Left ventricle myocardium superior (tissue), 1 donor: ENCODE results near the gene ZXDC. TPM values are rescaled to one million over a fixed set of nuclear protein-coding genes. Genes with fewer than 3 reads are reported as not detected.

ENCODE experiments used
- ATAC-seq: fragments of 200-7000 bp; cut with Tn5 transposase; one replicate; pipeline ENCODE4 v1.9.1; 2020; ENCODE audit warnings: mild to moderate bottlenecking, moderate library complexity
- DNase-seq: peaks from one replicate; pipeline ENCODE4 v3.0.0-alpha.2; 2020
- intact Hi-C: fragments of 100-400 bp; cut with micrococcal nuclease; formaldehyde crosslinking; loops from one replicate; pipeline ENCODE4 v1.11.0; 2022
- total RNA-seq: library from RNA; stranded (reverse); fragmentation: NEBNext Ultra II Directional; extraction: Animal tissue kit (Norgen Biotek cat#: 25700); gene quantifications from one replicate; pipeline ENCODE4 v1.2.1, GENCODE V29; 2021
- donor health status: DM: no; HTN: yes; CAD: no; lungs with severe emphysema.

ZXDC gene
- total RNA-seq, 1 donor from 2014 or later: 17.9 TPM

DNA sequence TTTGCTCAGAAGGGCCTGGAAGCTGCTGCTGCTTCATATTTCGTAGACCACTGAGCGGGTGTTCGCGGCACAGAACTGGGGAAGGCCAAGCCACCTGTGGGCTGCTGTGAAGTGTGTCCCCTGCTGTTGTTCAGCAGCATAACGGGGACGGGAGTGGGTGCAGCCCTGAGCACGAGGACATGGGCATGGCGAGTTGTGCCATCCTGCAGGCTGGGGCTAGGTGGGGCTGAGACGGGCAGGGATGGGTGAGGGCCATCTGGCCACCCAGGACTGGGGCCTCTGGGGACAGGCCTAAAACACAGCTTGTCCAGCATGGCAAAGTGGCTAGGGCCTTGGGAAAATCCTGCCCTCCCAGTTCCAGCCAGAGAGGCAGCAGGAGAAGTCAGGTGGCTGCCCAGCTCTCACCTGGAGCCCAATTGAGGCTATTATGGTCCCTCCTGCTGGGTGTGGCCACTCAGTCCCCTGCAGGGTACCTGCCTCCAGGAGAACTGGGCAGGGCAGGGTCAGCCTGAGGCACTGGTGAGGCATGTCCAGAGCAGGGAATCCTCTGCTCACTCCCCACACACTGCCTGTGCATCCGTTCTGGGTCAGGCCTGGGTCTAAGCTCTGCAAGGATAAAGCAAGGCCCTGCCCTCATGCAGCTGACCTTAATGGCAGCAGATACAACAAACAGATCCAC lies 51.5 kb downstream of the ZXDC start:
- no peak for DNase-seq
- no peak for ATAC-seq
- intact Hi-C loops: no loop called here

- intact Hi-C loops: no loop called here
- DNase-seq (no peak), ATAC-seq (no peak)
Observed at GRCh38 chr3:126423191-126424038, 52.3 kb downstream of the ZXDC start.

GRCh38 chr3:126422571-126423091 lies 53.1 kb downstream of the ZXDC start:
- DNase-seq (no peak), ATAC-seq (no peak)
- intact Hi-C loops: no loop called here

DNA sequence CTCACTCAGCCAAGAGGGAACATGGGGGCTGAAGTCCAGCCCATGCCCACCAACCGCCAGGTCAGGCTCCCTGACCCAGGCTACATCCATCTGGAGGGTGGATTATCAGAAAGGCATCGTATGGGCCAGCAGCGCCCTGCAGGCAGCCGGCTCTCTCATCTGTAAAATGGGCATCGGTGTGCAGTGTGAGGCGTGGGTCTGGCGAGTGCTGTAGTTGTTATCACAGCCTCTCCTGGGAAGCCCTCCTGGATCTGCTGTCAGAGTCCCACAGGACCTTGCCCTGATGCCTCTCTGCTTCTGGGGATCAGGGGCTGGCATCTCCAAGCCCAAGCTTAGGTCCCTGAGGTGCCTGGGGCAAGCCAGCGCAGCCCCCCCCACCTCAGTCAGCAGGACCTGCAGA lies 53.6 kb downstream of the ZXDC start:
- intact Hi-C loops: no loop called here
- DNase-seq (no peak), ATAC-seq (no peak)

- DNase-seq (no peak), ATAC-seq (no peak)
- intact Hi-C loops: no loop called here
Observed at GRCh38 chr3:126421573-126422119, 54.0 kb downstream of the ZXDC start.

DNA sequence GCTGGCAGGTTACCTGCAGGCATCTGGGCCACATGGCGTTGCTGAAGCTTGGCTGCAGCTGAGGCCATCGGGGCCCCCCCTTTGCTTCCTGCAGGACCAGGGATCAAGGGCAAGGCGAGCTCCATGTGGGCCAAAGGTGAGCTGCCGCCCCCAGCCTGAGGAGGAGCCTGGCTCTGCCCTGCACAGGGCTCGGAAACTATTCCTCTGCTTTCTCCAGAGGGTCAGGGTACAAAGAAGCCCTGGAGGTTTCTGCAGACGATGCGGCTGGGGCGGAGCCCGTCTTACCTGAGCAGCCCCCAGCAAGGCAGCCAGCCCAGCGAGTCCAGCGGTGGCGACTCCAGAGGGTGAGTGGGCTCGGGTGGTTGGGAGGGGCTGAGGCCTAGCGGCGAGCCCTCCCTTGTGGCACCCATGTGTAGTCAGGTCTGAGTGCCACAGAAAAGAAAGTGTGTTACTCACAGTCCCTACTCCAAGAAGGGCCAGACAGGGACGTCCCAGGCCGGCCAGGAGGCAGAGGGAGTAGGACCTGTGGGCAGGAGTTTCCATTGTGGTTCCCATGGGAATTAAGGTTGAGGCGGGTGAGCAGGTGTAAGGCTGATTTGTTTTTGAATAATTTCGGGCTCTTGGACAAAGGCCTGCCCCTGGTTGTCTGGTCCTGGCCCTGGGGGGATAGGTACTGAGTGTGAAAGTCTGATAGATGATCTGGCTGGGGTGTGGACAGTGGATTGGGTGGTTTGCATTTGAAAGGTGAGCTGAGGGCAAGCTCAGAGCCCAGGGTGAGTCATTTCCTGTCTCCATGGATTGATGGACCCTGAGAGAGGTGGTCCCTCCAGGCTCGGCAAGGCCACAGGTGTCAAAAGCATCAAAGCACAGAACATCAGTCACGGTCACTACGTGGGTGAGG lies 55.6 kb downstream of the ZXDC start:
- intact Hi-C loops: no loop called here
- no peak for DNase-seq
- no peak for ATAC-seq

DNA sequence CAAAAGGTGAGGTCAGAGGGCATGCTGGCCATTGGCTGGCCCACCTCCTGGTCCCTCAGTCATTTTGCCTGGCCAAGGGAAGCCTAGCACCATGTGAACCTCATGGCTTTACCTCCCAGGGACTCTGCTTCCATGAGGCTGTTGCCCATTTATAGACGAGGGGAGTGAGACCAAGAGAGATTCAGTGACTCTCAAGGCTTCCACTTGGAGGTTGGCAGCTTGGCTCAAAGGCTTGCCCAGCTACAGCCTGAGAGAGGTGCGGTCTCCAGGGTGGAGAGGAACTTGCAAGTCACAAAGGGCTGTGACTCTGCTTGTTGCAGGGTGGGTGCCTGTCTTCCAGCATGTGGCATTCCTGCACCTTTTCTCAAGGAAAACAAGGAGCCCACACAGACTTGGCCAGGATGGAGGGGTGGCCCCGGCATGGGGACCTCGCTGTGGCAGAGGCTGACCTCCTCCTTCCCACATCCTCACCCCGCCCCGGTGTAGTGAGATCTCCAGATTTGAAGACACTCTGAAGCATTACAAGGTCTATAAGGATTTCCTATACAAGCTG lies 56.5 kb downstream of the ZXDC start:
- ATAC-seq: no peak
- intact Hi-C loops: no loop called here
- no peak for DNase-seq

- intact Hi-C loops: no loop called here
- no peak for DNase-seq
- no peak for ATAC-seq
Observed at GRCh38 chr3:126418661-126419131, 57.0 kb downstream of the ZXDC start.

GRCh38 chr3:126417981-126418530 lies 57.6 kb downstream of the ZXDC start:
- ATAC-seq (no peak), DNase-seq (no peak)
- intact Hi-C loops: no loop called here

DNA sequence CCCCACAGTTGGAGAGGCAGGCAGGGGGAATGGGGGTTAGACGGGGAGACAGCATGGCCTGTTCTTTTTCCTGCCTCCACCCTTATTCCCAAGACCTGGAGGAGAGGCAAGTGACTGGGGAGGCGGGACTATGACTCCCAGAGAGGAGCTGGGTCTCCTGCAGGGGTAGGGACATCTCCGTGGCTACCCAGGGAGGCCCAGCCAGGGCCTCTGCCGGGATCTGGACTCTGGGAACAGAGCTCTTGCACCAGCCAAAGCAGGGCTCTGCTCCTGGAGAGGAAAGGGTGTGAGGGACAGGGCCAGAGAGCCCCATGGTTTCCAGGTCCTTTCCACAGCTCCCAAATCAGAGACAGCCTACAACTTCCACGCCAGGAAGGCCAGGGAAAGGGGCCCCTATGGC lies 58.2 kb downstream of the ZXDC start:
- ATAC-seq (no peak), DNase-seq (no peak)
- intact Hi-C loops: no loop called here

GRCh38 chr3:126416943-126417342 lies 58.7 kb downstream of the ZXDC start:
- no peak for DNase-seq
- intact Hi-C loops: no loop called here
- ATAC-seq: no peak

DNA sequence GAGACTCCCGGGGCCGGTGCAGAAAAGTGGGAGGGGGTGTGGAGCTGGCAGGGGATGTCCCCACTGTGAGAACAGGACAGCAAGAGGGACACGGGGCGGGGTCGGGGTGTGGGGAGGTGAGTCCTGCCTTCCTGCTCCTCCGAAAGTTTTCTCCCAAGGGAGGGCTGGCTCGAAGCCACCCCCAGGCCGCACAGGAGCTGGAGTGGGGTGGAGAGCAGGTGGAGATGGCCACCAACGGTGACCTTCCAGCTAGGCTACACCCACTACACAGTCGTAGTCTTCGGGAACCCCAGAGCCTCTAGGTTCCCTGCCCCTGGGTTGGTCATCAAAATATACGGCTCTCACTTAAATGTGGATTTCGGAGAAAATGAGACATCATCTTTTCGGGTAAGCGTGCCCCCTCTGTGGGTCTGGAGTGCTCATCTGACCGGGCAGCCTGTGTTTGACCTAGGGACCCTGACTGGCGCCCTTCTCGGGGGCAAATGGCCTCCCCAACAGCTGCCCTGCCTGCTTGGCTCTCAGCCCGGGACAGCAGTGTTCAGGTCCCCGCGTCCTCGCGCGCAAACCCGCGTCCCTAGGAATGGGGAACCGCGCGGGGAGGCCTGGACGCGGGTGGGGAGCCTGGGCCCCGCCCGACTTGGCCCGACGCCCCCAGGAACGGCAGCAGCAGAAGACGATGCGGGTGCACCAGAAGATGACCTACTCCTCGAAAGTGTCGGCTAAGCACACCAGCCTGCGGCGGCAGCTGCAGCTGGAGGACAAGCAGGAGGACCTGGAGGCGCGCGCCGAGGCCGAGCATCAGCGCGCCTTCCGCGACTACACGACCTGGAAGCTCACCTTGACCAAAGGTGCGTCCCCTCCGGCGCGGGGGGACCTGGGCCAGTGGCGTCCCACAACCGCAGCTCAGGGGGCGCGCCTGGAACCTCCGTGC lies 59.8 kb downstream of the ZXDC start:
- ATAC-seq (no peak), DNase-seq (no peak)
- intact Hi-C loops: no loop called here

GRCh38 chr3:126414961-126415660 lies 60.6 kb downstream of the ZXDC start:
- intact Hi-C loops: no loop called here
- no peak for ATAC-seq

DNA sequence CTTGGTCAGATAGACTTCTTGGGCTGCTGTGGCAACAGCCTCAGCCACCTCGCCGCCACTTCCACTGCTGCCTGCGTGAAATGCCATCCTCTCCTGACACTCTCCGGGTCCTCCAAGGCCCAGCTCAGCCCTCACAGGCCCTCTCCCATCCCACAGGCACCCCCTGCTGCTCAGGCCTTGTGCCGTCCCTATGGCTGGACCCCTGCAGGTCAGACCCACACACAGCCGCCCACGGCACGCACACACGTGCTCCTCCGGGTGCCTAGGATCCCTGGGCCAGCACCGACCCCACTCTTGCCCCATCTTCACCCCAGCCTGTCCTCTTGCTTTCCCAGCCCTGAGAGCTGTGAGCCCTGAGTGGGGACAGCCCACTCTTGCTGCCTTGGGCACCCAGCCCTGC lies 61.3 kb downstream of the ZXDC start:
- no peak for DNase-seq
- intact Hi-C loops: no loop called here
- no peak for ATAC-seq

More at GRCh38 chr3:126414961-126415660, 60.6 kb downstream of the ZXDC start:
- DNase-seq: no peak

DNA sequence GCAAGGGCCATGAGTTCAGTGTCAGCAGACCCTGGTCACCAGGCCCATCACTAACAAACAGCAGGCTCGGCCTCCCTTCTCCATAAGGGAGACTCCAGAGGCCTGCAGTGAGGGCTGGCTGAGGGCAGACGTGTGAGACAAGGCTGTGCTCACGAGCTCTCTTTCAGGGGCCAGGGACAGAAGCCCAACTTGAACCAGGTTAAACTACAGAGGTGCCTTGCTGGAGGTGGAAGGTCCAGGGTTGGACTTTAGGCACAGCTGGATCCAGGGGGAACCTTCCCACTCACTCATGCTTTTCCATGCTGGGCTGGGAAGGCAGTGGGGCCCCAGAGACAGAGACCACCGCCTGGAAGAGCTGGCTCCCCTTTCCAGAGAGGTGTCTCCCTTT lies 62.0 kb downstream of the ZXDC start:
- DNase-seq (no peak), ATAC-seq (no peak)
- intact Hi-C loops: no loop called here

DNA sequence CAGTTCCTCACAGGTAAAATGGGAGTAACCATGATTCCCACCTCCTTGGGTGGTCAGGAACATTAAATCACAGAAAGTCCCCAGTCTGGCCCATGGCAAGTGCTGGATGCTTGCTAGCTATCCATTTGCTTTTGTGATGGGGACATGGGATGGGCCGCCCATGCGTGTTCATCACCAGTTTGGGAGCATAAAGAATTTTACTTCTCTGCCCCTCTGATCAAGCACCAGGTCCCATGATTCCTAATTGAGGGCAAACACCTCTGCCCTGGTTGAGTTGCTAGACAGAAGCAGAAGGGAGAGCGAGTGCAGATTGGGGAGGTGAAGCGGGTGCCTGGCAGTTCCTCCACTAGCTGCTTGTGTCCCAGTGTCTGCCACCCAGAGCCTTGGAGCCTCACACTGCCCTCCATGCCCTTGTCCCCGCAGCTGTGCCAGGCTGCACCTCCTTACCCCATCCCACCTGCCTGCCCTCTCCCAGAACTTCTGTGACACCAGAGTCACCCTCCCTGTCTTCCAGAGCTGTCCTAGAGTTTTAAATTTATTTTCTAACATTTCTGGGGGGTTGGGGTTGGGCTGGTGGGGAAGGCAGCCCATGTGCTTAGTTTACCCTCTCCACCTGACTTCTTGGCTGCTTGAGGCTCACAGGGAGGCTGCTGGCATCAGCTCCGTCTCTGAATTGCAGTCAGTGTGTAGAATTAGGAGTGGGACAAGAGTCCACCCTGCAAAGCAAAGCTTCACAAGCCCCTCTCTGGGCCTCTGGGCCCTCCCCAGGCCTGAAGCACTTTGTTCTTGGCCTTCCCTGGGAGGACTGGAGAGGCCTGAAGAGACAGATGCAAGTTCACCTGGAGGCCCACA lies 62.6 kb downstream of the ZXDC start:
- no peak for ATAC-seq
- no peak for DNase-seq
- intact Hi-C loops: no loop called here
